ENCODE results near the gene TASP1.

GRCh38 chr20:13403453-13403852 lies 235.3 kb downstream of the TASP1 start:
- no peak for TF ChIP-seq CTCF (optimal IDR thresholded peaks at IDR 0.05 in 1 of 3, IDR thresholded peaks at IDR 0.05 in 1 of 3, conservative IDR thresholded peaks at IDR 0.05 in 1 of 3; ENCODE audit: extremely low read depth in 1 of 3, insufficient read depth in 2 of 3, low read length in 3 of 3)
- no peak for TF ChIP-seq EZH2 (IDR thresholded peaks at IDR 0.05; ENCODE audit: low read length)
